Articular chondrocyte of knee joint (primary cell): ENCODE results near the gene RNF181. TPM values are rescaled to one million over a fixed set of nuclear protein-coding genes. Genes with fewer than 3 reads are reported as not detected.

Source experiments
- small RNA-seq: library from RNA; depleted of rRNA; stranded (forward); fragments of <200 nt; gene quantifications from one replicate; pipeline ENCODE3, GENCODE V24; 2012
- total RNA-seq: library from RNA; depleted of rRNA; stranded (reverse); fragments of >200 nt; gene quantifications from 2 replicates; pipeline ENCODE4 v1.2.3, GENCODE V29; 2012

RNF181 gene
- 133 and 175 TPM in 2 replicates for total RNA-seq

GRCh38 chr2:85595301-85596025, at the start of gene RNF181:
Gene RNF181 (plus strand): TSS chr2:85595745. CDS start chr2:85595764, 19 bp downstream.

GRCh38 chr2:85561280-85562212, 34.0 kb upstream of the RNF181 start, which contains the start of gene GGCX:
Gene GGCX (minus strand): TSS chr2:85561493. CDS start chr2:85561428, 65 bp downstream.

GRCh38 chr2:85577386-85578242, 17.9 kb upstream of the RNF181 start, which contains the start of gene VAMP8:
Gene VAMP8 (plus strand): TSS chr2:85577586. CDS start chr2:85577647, 61 bp downstream.

GRCh38 chr2:85584354-85584856, 11.1 kb upstream of the RNF181 start, which contains the start of gene VAMP5:
Gene VAMP5 (plus strand): TSS chr2:85584431. CDS start chr2:85584491, 60 bp downstream.

GRCh38 chr2:85602476-85603234, 7.1 kb downstream of the RNF181 start, which contains the start of gene TMEM150A:
Gene TMEM150A (minus strand): TSS chr2:85602698. CDS start chr2:85601948, 750 bp downstream.

GRCh38 chr2:85611705-85612587, 16.4 kb downstream of the RNF181 start, which contains the start of gene C2orf68:
Gene C2orf68 (minus strand): TSS chr2:85612066. CDS start chr2:85611984, 82 bp downstream.

Small RNA genes within 50 kb of the gene (small RNA-seq; reads per million reads assigned to genes)
- not detected for gene RN7SL126P

Other genes with a start within 250 kb of the RNF181 start
- 48.0 and 59.0 TPM in 2 replicates for gene RETSAT, start 241.2 kb upstream of the RNF181 start, total RNA-seq
- gene ELMOD3, start 241.0 kb upstream of the RNF181 start, total RNA-seq = 14.5 and 20.4 TPM in 2 replicates
- 288 and 312 TPM in 2 replicates for gene CAPG, start 185.4 kb upstream of the RNF181 start, total RNA-seq
- 0.43 TPM in 1 of 2 replicates, not detected in the other for gene SH2D6, start 177.0 kb upstream of the RNF181 start, total RNA-seq
- gene MAT2A, start 56.6 kb upstream of the RNF181 start, total RNA-seq = 247 and 327 TPM in 2 replicates
- gene GGCX, start 34.3 kb upstream of the RNF181 start, total RNA-seq = 44.4 and 55.5 TPM in 2 replicates
- 9.9 and 12.4 TPM in 2 replicates for gene VAMP8, start 18.2 kb upstream of the RNF181 start, total RNA-seq
- 30.2 and 35.7 TPM in 2 replicates for gene VAMP5, start 11.3 kb upstream of the RNF181 start, total RNA-seq
- gene TMEM150A, start 7.0 kb downstream of the RNF181 start, total RNA-seq = 8.1 and 9.4 TPM in 2 replicates
- gene C2orf68, start 16.3 kb downstream of the RNF181 start, total RNA-seq = 19.9 and 25.1 TPM in 2 replicates
- 43.5 and 46.9 TPM in 2 replicates for gene USP39, start 20.4 kb downstream of the RNF181 start, total RNA-seq
- gene SFTPB, start 72.5 kb downstream of the RNF181 start, total RNA-seq = not detected in 2 replicates
- not detected in 2 replicates for gene GNLY, start 98.6 kb downstream of the RNF181 start, total RNA-seq
- gene ATOH8, start 158.2 kb downstream of the RNF181 start, total RNA-seq = 67.2 and 125 TPM in 2 replicates